ENCODE measurements around the gene CALCB. TPM values are rescaled to one million over a fixed set of nuclear protein-coding genes. Genes with fewer than 3 reads are reported as not detected.
"Not testable (repeated sequence)": the region's sequence is repeated elsewhere in the genome, so short reads cannot be mapped to it uniquely, and the experiment has no call there.

Gene CALCB
- total RNA-seq = not detected

GRCh38 chr11:15073361-15074205 is at the start of gene CALCB:
Gene CALCB, plus strand, starts transcription at chr11:15073593. Its CDS starts 1,126 bp downstream, at chr11:15074719.
- Histone ChIP-seq H3K27ac (no peak within 1 kb of the TSS), H3K4me3 (peak within 1 kb of the TSS in 3 of 4 donors; percentile 16 to 54 (median 30)), H3K9me3 (no peaks in the 10 kb centered on the region), H3K4me1 (peaks cover 14 to 21% (median 18%) of the 10 kb centered on the region in 3 donors), H3K27me3 (peaks cover 0 to 67% (median 3%) of the 10 kb centered on the region in 4 donors), H3K36me3 (no peaks in the 10 kb centered on the region)
- 4 to 26% methylated on average over 10 to 16 of the region's 60 CpGs for WGBS, 2 donors
- intact Hi-C loops (cut with DNase I) = no loop called here
- TF ChIP-seq POLR2A (IDR thresholded peaks at IDR 0.05) (no peak), CTCF (IDR thresholded peaks at IDR 0.05) (no peak)
- no peak for DNase-seq

- no peak overlapping the region for H3K4me3 ChIP-seq
- H3K27me3 ChIP-seq = no peaks in the 10 kb centered on the region
- TF ChIP-seq CTCF (IDR thresholded peaks at IDR 0.05) (no peak), POLR2A (IDR thresholded peaks at IDR 0.05) (no peak)
- H3K4me1 ChIP-seq = no peaks in the 10 kb centered on the region
- H3K9me3 ChIP-seq = no peaks in the 10 kb centered on the region
- no peak for DNase-seq
- intact Hi-C loops (cut with DNase I) = no loop called here
- H3K36me3 ChIP-seq = no peaks in the 10 kb centered on the region
- 36 to 44% methylated on average over 3 of the region's 3 CpGs for WGBS, 2 donors
- no peak overlapping the region for H3K27ac ChIP-seq
These were observed 46.4 kb upstream of the CALCB start for GRCh38 chr11:15027011-15027410.

- 15 to 39% methylated on average over 2 of the region's 2 CpGs for WGBS, 2 donors
- Histone ChIP-seq H3K27ac (no peak overlapping the region), H3K9me3 (no peaks in the 10 kb centered on the region), H3K27me3 (no peaks in the 10 kb centered on the region), H3K4me1 (no peaks in the 10 kb centered on the region), H3K4me3 (no peak overlapping the region), H3K36me3 (no peaks in the 10 kb centered on the region)
- intact Hi-C loops (cut with DNase I) = no loop called here
- DNase-seq = no peak
- no peak for TF ChIP-seq CTCF (IDR thresholded peaks at IDR 0.05)
- no peak for TF ChIP-seq POLR2A (IDR thresholded peaks at IDR 0.05)
These were observed 45.4 kb upstream of the CALCB start for GRCh38 chr11:15027956-15028355.

- H3K4me1 ChIP-seq = no peaks in the 10 kb centered on the region
- H3K4me3 ChIP-seq = no peak overlapping the region
- DNase-seq = no peak
- no peaks in the 10 kb centered on the region for H3K9me3 ChIP-seq
- no peaks in the 10 kb centered on the region for H3K27me3 ChIP-seq
- intact Hi-C loops (cut with DNase I) = no loop called here
- H3K27ac ChIP-seq = no peak overlapping the region
- no peaks in the 10 kb centered on the region for H3K36me3 ChIP-seq
- no peak for TF ChIP-seq POLR2A (IDR thresholded peaks at IDR 0.05)
- TF ChIP-seq CTCF (IDR thresholded peaks at IDR 0.05) = no peak
These were observed 45.0 kb upstream of the CALCB start for GRCh38 chr11:15028379-15028778.

- H3K4me1 ChIP-seq; H3K27ac ChIP-seq; H3K36me3 ChIP-seq; DNase-seq; H3K9me3 ChIP-seq; H3K4me3 ChIP-seq; intact Hi-C loops (cut with DNase I); H3K27me3 ChIP-seq: not testable (repeated sequence)
- 61 to 84% methylated on average over 4 of the region's 4 CpGs for WGBS, 2 donors
These were observed 41.4 kb upstream of the CALCB start for GRCh38 chr11:15031945-15032344.

Data from esophagus squamous epithelium (tissue), 5 donors.